ENCODE results near the gene HOXB3. TPM values are rescaled to one million over a fixed set of nuclear protein-coding genes. Genes with fewer than 3 reads are reported as not detected.

Gene HOXB3
- total and polyA plus RNA-seq, 2 of the 4 experiments (the other 2 are of a cell fraction) = 6.3 to 59.6 TPM

DNA sequence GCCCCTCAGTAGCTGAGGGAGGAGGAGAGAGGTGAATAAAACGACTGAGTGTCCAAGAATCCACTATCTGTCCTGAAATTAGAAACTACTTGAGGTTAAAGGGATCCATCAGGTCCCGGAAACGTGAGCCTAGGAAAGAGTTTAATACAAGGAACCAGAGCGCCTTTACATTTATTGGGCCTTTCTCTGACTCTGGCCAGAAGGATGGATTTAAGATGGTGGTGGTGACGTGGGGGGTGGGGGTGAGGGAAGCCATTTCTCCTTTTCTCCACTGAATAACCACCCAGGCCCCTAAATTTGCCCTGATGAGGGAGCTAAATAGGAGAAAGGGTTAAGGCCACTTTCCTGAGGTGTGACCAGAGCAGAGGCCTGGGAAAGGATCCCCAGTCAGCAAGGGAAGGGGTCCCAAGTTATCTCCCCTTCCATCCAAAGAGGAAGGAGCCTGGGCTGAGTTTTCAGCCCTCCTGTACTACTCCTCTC lies 37.1 kb upstream of the HOXB3 start:
- Histone ChIP-seq H3K4me2 (ENCODE audit: low read depth, low read length) (no peak overlapping the region), H4K5ac (ENCODE audit: low read depth, low read length) (no peak overlapping the region), H3K4ac (ENCODE audit: low read depth, low read length) (no peak overlapping the region), H3K18ac (ENCODE audit: low read depth, low read length) (no peak overlapping the region), H2BK5ac (ENCODE audit: low read depth, low read length, poor library complexity, severe bottlenecking) (no peak overlapping the region), H2AK5ac (ENCODE audit: low read depth, low read length) (no peak overlapping the region), H2AK9ac (replicated peaks; ENCODE audit: low read depth, low read length, poor library complexity) (no peak overlapping the region), H2BK120ac (ENCODE audit: low read depth, low read length) (no peak overlapping the region), H2BK15ac (ENCODE audit: low read depth, low read length) (no peak overlapping the region), H2BK20ac (ENCODE audit: low read depth, low read length) (no peak overlapping the region), H3K4me3 (ENCODE audit: insufficient read depth, low read depth, low read length) (no peak overlapping the region), H3K9me3 (ENCODE audit: control insufficient read depth, insufficient read depth, low read length) (peaks cover 34% of the 10 kb centered on the region), H3K9ac (ENCODE audit: low read depth, low read length) (no peak overlapping the region), H3K27ac (ENCODE audit: insufficient read depth, low read length) (no peak overlapping the region), H3K36me3 (ENCODE audit: control insufficient read depth, insufficient read depth, low read length) (no peaks in the 10 kb centered on the region), H3K23ac (ENCODE audit: low read depth, low read length) (0 out of 2 replicates have a peak overlapping the region, but pooled peaks have one; percentile 24), H4K91ac (ENCODE audit: insufficient read depth, low read depth, low read length) (no peak overlapping the region), H3K9me1 (ENCODE audit: insufficient read depth, low read length) (no peaks in the 10 kb centered on the region; the same call in 1 of the 2 replicates), H3K79me1 (ENCODE audit: low read depth in 1 of 2, low read length in 2 of 2) (no peaks in the 10 kb centered on the region), H3K4me1 (ENCODE audit: control insufficient read depth, insufficient read depth, low read length) (no peaks in the 10 kb centered on the region; the same call in 1 of the 2 replicates), H3K14ac (replicated peaks; ENCODE audit: low read depth, low read length) (no peak overlapping the region), H4K20me1 (ENCODE audit: insufficient read depth, low read length) (peaks cover 12% of the 10 kb centered on the region; the same call in 1 of the 2 replicates), H2AFZ (replicated peaks; ENCODE audit: low read length, poor library complexity) (no peak overlapping the region), H4K8ac (ENCODE audit: low read depth in 2 of 2, low read length in 2 of 2) (no peak overlapping the region), H3K56ac (ENCODE audit: extremely low read depth, insufficient read depth, low read length) (no peak overlapping the region), H3K27me3 (ENCODE audit: control insufficient read depth, insufficient read depth, low read length) (peaks cover 98% of the 10 kb centered on the region)
- intact Hi-C loops (cut with micrococcal nuclease) (no loop called here), dilution Hi-C loops (cut with HindIII; ENCODE audit: low sequenced_read_pairs, unreplicated experiment) (no loop called here), in situ Hi-C loops (cut with MboI; ENCODE audit: low sequenced_read_pairs) (loop anchor here (10.0 kb wide), 1 partner anchor 462 kb away; no protein-coding TSS in a partner anchor)
- no TSS peak for BruUV-seq (replicated peaks)
- DNase-seq = no peak
- no peak for ATAC-seq (ENCODE audit: low read depth)
- TF ChIP-seq MAZ (IDR thresholded peaks at IDR 0.05; ENCODE audit: borderline replicate concordance, low read depth, low read length) (no peak), FOS (IDR thresholded peaks at IDR 0.05; ENCODE audit: low read depth, low read length) (no peak), MXI1 (IDR thresholded peaks at IDR 0.05; ENCODE audit: borderline replicate concordance, low read depth, low read length) (no peak), BHLHE40 (IDR thresholded peaks at IDR 0.05; ENCODE audit: low read depth, low read length) (no peak), CEBPB (IDR thresholded peaks at IDR 0.05; ENCODE audit: low read depth, low read length) (no peak), RAD21 (IDR thresholded peaks at IDR 0.05; ENCODE audit: low read length) (no peak), MAFK (IDR thresholded peaks at IDR 0.05; ENCODE audit: low read depth, low read length) (no peak), SMC3 (IDR thresholded peaks at IDR 0.05; ENCODE audit: low read depth, low read length) (no peak), RCOR1 (IDR thresholded peaks at IDR 0.05; ENCODE audit: insufficient replicate concordance, low read length) (no peak), POLR2A (IDR thresholded peaks at IDR 0.05; ENCODE audit: low read depth, low read length) (no peak), RFX5 (IDR thresholded peaks at IDR 0.05; ENCODE audit: low read depth, low read length) (no peak)
- TF ChIP-seq, protein P1, sequence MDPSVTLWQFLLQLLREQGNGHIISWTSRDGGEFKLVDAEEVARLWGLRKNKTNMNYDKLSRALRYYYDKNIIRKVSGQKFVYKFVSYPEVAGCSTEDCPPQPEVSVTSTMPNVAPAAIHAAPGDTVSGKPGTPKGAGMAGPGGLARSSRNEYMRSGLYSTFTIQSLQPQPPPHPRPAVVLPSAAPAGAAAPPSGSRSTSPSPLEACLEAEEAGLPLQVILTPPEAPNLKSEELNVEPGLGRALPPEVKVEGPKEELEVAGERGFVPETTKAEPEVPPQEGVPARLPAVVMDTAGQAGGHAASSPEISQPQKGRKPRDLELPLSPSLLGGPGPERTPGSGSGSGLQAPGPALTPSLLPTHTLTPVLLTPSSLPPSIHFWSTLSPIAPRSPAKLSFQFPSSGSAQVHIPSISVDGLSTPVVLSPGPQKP (IDR thresholded peaks at IDR 0.05; ENCODE audit: borderline replicate concordance, low read depth, low read length) = no peak
- TF ChIP-seq, protein P2, sequence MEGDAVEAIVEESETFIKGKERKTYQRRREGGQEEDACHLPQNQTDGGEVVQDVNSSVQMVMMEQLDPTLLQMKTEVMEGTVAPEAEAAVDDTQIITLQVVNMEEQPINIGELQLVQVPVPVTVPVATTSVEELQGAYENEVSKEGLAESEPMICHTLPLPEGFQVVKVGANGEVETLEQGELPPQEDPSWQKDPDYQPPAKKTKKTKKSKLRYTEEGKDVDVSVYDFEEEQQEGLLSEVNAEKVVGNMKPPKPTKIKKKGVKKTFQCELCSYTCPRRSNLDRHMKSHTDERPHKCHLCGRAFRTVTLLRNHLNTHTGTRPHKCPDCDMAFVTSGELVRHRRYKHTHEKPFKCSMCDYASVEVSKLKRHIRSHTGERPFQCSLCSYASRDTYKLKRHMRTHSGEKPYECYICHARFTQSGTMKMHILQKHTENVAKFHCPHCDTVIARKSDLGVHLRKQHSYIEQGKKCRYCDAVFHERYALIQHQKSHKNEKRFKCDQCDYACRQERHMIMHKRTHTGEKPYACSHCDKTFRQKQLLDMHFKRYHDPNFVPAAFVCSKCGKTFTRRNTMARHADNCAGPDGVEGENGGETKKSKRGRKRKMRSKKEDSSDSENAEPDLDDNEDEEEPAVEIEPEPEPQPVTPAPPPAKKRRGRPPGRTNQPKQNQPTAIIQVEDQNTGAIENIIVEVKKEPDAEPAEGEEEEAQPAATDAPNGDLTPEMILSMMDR (conservative IDR thresholded peaks at IDR 0.05; ENCODE audit: low read depth, low read length) = no peak
- ChIA-PET CTCF (interaction anchor here (1.3 kb wide), 1 partner anchor 9 kb away, joined by 4 read pairs; no protein-coding TSS in a partner anchor), POLR2A (ENCODE audit: unreplicated experiment) (no interaction called here)
- no CpG with 5 or more reads among the region's 5 CpGs for WGBS, 2 experiments (ENCODE audit: extremely low coverage in 2 of 2, insufficient read length in 1 of 2)
